Right lobe of liver (tissue), 6 donors: ENCODE results near the gene CALY. TPM values are rescaled to one million over a fixed set of nuclear protein-coding genes. Genes with fewer than 3 reads are reported as not detected.

Source experiments
- ATAC-seq, 4 donors: fragments of 200-7000 bp; cut with Tn5 transposase; one replicate each; pipeline ENCODE4 v1.9.1; 2020; ENCODE audit warnings: mild to moderate bottlenecking in 4 of 4, moderate library complexity in 4 of 4
- DNase-seq, 3 donors: peaks; one replicate each; pipeline ENCODE4 v3.0.0-alpha.2; 2020
- H3K27ac ChIP-seq, 3 donors: fragments of 200-600 bp; one replicate each; pipeline ENCODE4 v1.8.0; 2022
- H3K27me3 ChIP-seq, 2 donors: fragments of 200-600 bp; one replicate each; pipeline ENCODE4 v1.8.0; 2022
- H3K36me3 ChIP-seq, 4 donors: fragments of 200-600 bp; sonication (generic) in 1 of 4; one replicate each; pipeline versions ENCODE4 v1.5.1 to v1.8.0; 2017 to 2022; ENCODE audit warnings: control low read depth in 1 of 4
- H3K4me1 ChIP-seq, 4 donors: fragments of 200-600 bp; sonication (generic) in 1 of 4; one replicate each; pipeline versions ENCODE4 v1.5.1 to v1.8.0; 2017 to 2022; ENCODE audit warnings: control low read depth in 1 of 4
- H3K4me3 ChIP-seq, 3 donors: fragments of 200-600 bp; one replicate each; pipeline ENCODE4 v1.8.0; 2022
- H3K9me3 ChIP-seq, 4 donors: fragments of 200-600 bp; sonication (generic) in 1 of 4; one replicate each; pipeline versions ENCODE4 v1.5.1 to v1.8.0; 2017 to 2022; ENCODE audit warnings: control low read depth in 1 of 4
- CTCF ChIP-seq, 4 donors: fragments of 200-600 bp in 3 of 4; fragments of 450-650 bp in 1 of 4; IDR thresholded peaks; one replicate each; pipeline versions ENCODE4 v1.5.1 to v1.8.0; 2016 to 2022; ENCODE audit warnings: antibody characterized with exemption in 4 of 4, mild to moderate bottlenecking in 2 of 4
- POLR2A ChIP-seq: fragments of 450-650 bp; IDR thresholded peaks from one replicate; pipeline ENCODE4 v1.6.1; 2017; ENCODE audit warnings: antibody characterized with exemption, mild to moderate bottlenecking
- WGBS: methylation state at CpG from one replicate; pipeline ENCODE4 v1.1.6; 2018; ENCODE audit warnings: low coverage, low lambda C conversion rate; ENCODE audit not compliant: insufficient coverage; ENCODE audit errors: missing lambda C conversion rate; 5-methylcytosine and 5-hydroxymethylcytosine counted together
- intact Hi-C, 2 donors: fragments of 100-400 bp; cut with DNase I; formaldehyde crosslinking; loops; one replicate each; pipeline versions ENCODE4 v1.11.2 to v1.14.1; 2022
- total RNA-seq, 6 experiments: library from RNA; depleted of rRNA in 2 of 6; stranded (reverse); fragments of >200 nt in 2 of 6; fragmentation: NEBNext Ultra II Directional in 3 of 6; extraction: Animal tissue kit (Norgen Biotek cat#: 25700) in 3 of 6; gene quantifications; one replicate each; pipeline versions ENCODE4 v1.1.0 to v1.2.4, GENCODE V29; 2016 to 2023
- donor health status: DM: no; HTN: yes; CAD: no.
- donor health status: DM: no; HTN: no; CAD: no.
- donor health status: DM: no; HTN: no; CAD: no.
- donor health status: DM: no; HTN: yes; CAD: no.
- donor health status: DM: no; HTN: yes; CAD: no.

The CALY gene
- total RNA-seq, 6 experiments from 2014 or later: not detected

GRCh38 chr10:133342942-133343341, 6.2 kb upstream of the CALY start:
- WGBS: 40% methylated on average over 2 of the region's 8 CpGs
- DNase-seq (no peak), ATAC-seq (no peak)
- H3K27me3 ChIP-seq: no peaks in the 10 kb centered on the region
- no peaks in the 10 kb centered on the region for H3K36me3 ChIP-seq
- intact Hi-C loops: no loop called here
- H3K9me3 ChIP-seq: no peaks in the 10 kb centered on the region
- H3K27ac ChIP-seq: no peak overlapping the region
- TF ChIP-seq POLR2A: no peak
- TF ChIP-seq CTCF (IDR thresholded peaks at IDR 0.05): no peak
- no peak overlapping the region for H3K4me3 ChIP-seq
- H3K4me1 ChIP-seq: peaks cover 0 to 6% (median 0%) of the 10 kb centered on the region in 4 donors

GRCh38 chr10:133341983-133342382, 5.3 kb upstream of the CALY start:
- DNase-seq: no peak
- H3K36me3 ChIP-seq: no peaks in the 10 kb centered on the region
- intact Hi-C loops: no loop called here
- TF ChIP-seq CTCF (IDR thresholded peaks at IDR 0.05) (no peak), POLR2A (no peak)
- no peaks in the 10 kb centered on the region for H3K27me3 ChIP-seq
- no peak overlapping the region for H3K4me3 ChIP-seq
- WGBS: 66% methylated on average over 4 of the region's 4 CpGs
- no peaks in the 10 kb centered on the region for H3K9me3 ChIP-seq
- no peak overlapping the region for H3K27ac ChIP-seq
- ATAC-seq: no peak
- peaks cover 0 to 6% (median 0%) of the 10 kb centered on the region in 4 donors for H3K4me1 ChIP-seq

- H3K9me3 ChIP-seq: no peaks in the 10 kb centered on the region
- ATAC-seq (no peak), DNase-seq (no peak)
- WGBS: 94% methylated on average over 6 of the region's 13 CpGs
- H3K27ac ChIP-seq: no peak overlapping the region
- peaks cover 0 to 19% of the 10 kb centered on the region in 2 donors for H3K27me3 ChIP-seq
- H3K4me1 ChIP-seq: peaks cover 0 to 14% (median 0%) of the 10 kb centered on the region in 4 donors
- no peak overlapping the region for H3K4me3 ChIP-seq
- H3K36me3 ChIP-seq: no peaks in the 10 kb centered on the region
- intact Hi-C loops: no loop called here
- no peak for TF ChIP-seq CTCF (IDR thresholded peaks at IDR 0.05)
- no peak for TF ChIP-seq POLR2A
These were observed 3.1 kb upstream of the CALY start for GRCh38 chr10:133339708-133340380.

- H3K36me3 ChIP-seq: no peaks in the 10 kb centered on the region
- H3K4me3 ChIP-seq: no peak overlapping the region
- peaks cover 0 to 22% of the 10 kb centered on the region in 2 donors for H3K27me3 ChIP-seq
- no peaks in the 10 kb centered on the region for H3K9me3 ChIP-seq
- intact Hi-C loops: no loop called here
- H3K4me1 ChIP-seq: peaks cover 0 to 14% (median 0%) of the 10 kb centered on the region in 4 donors
- 84% methylated on average over 8 of the region's 10 CpGs for WGBS
- ATAC-seq (no peak), DNase-seq (no peak)
- TF ChIP-seq CTCF (IDR thresholded peaks at IDR 0.05) (no peak), POLR2A (no peak)
- H3K27ac ChIP-seq: no peak overlapping the region
These were observed 1.7 kb upstream of the CALY start for GRCh38 chr10:133338080-133339071.
